ENCODE data around the gene RPL13.
"Not testable (repeated sequence)": the region's sequence is repeated elsewhere in the genome, so short reads cannot be mapped to it uniquely, and the experiment has no call there.

RPL13 gene

GRCh38 chr16:89563639-89564392 is 3.3 kb downstream of the RPL13 start:
- DNase-seq = no peak

GRCh38 chr16:89564476-89565255 is 4.2 kb downstream of the RPL13 start:
- no peak for DNase-seq

- no peak for DNase-seq
These were observed 4.7 kb downstream of the RPL13 start for GRCh38 chr16:89565256-89565505.

- DNase-seq = peak; percentile 47 to 57
These were observed 5.3 kb downstream of the RPL13 start for GRCh38 chr16:89565506-89566372.

GRCh38 chr16:89567656-89568594 is 7.4 kb downstream of the RPL13 start:
- DNase-seq = no peak

- no peak for DNase-seq
These were observed 9.2 kb downstream of the RPL13 start for GRCh38 chr16:89569506-89570341.

- DNase-seq = no peak
These were observed 10.0 kb downstream of the RPL13 start for GRCh38 chr16:89570342-89570923.

- DNase-seq = not testable (repeated sequence)
These were observed 10.6 kb downstream of the RPL13 start for GRCh38 chr16:89570983-89571598.

GRCh38 chr16:89571636-89572035 is 11.2 kb downstream of the RPL13 start:
- no peak for DNase-seq

GRCh38 chr16:89572073-89572484 is 11.6 kb downstream of the RPL13 start:
- DNase-seq = no peak

- DNase-seq = no peak
These were observed 12.2 kb downstream of the RPL13 start for GRCh38 chr16:89572485-89573205.

GRCh38 chr16:89573826-89574680 is 13.6 kb downstream of the RPL13 start:
- DNase-seq = no peak

GRCh38 chr16:89574681-89575246 is 14.3 kb downstream of the RPL13 start:
- DNase-seq = peak; percentile 36 to 39

- no peak for DNase-seq
These were observed 15.0 kb downstream of the RPL13 start, which contains the start of gene CPNE7 for GRCh38 chr16:89575247-89576152. CPNE7 (plus strand) TSS chr16:89575758; CDS start chr16:89575898, 140 bp downstream.

GRCh38 chr16:89576153-89577054 is 15.9 kb downstream of the RPL13 start:
- no peak for DNase-seq
